NCI-H2171 (cell line): ENCODE results near the gene GPX3.

Experiments used
- DNase-seq: peaks from one replicate; lab custom pipeline; 2025; lab: John Stamatoyannopoulos, UW

The GPX3 gene

DNA sequence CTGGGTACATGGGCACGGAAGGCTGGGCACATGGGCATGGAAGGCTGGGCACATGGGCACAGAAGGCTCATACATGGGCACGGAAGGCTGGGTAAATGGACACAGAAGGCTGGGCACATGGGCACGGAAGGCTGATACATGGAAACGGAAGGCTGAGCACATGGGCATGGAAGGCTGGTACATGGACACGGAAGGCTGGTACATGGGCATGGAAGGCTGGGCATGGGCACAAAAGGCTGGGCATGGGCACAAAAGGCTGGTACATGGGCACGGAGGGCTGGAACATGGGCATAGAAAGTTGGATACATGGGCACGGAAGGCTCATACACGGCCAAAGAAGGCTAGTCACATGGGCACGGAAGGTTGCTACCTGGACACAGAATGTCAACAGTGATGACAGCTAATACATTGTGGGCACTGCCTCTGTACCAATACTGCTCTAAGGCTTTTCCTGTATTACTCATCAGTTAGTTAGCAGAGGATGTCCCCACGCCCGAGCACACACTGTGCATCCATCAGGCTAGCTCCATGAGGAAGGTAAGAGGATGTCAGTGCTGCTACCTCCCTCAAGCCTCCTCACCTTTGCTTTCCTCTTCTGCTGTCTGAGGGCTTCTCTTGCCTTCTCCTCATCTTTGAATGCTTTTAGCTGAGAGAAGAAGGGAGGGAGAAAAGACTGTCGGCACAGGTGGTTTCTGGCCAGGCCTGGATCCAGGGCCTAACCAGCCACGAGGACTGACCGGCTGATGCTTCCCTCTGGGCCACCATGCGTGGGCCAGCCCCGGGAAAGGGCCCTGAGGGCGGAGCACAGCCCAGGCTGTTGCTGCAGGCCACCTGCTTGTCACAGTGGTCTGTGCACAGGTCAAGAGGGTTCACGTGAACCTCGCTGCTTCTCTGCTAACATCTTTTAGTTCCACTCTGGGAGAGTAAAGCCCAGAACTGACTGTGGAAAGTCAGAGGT lies 14.3 kb downstream of the GPX3 start:
- no peak for DNase-seq

DNA sequence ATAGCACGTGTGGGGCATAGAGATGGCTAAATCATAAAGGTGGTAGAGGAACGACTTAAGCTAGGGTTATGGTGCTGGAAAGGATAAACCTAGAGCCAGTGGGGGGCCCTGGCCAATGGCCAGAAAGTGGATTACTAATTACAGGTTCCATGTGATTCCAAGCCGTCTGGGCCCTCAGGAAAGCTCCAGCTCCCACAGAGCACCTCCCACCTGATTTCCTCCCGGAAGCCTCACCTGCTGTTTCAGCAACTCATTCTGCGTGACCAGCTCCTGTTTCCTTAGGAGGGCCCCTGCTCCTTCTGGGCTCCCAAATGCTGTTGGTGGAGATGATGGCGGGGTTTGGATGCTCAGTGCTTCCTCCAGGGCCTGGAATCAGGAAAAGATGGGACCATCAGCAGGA lies 16.2 kb downstream of the GPX3 start:
- peak; percentile 28 for DNase-seq

DNA sequence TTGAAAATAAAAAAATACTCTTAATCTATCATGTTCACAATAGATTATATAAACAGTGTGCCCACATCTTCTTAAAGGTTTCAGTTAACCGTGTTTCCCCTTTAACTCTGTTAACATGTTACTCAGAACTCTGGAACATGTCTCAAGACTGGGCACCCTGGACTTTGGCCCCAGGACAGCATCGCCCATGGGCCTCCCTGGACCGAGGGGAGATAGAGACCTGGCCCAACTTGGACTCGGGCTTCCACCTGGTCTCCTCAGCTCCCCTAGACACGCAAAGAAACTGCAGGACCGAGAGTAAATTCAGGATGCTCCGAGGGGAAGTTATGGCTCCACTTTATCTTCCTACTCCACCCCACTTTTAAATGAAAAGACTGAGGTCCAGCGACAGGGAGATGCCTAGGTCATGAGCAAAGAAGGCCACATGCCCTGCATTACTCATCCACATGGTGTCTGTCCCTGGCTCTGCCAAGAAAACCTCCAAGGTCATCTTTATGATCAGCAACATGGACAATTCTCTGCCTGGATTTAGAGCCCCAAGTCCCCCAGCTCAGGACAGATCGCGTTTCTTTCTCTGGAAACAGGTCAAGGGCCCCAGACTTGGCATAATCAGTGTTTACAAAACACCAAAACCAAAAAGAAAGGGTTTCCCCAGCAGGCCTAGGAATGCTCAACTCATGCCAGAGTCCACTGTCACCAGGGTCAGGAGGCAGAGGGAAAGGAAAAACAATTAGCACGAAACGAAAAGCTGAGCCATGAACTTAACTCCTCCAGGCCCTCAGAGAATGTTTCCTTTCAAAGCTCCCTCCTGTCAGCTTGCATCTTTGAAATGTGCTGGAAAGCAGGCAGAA lies 17.4 kb downstream of the GPX3 start:
- DNase-seq, result no peak

DNA sequence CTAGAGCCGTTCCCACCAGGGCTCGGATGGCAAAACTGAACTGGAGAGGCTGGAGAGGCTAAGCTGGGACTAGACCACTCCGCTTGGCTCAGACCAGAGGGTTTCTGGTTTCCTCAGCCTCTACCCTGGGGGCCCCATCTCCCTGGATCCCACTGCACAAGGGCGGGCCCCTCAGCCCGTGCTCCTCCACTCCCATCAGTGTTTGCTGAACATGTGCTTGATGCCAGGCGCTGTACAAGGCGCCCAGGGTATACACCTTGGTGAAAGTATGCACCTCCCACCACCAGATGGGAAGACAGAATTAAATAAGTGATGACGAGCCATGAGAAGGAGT lies 18.0 kb downstream of the GPX3 start:
- no peak for DNase-seq

GRCh38 chr5:151038801-151039238 lies 18.4 kb downstream of the GPX3 start:
- no peak for DNase-seq

DNA sequence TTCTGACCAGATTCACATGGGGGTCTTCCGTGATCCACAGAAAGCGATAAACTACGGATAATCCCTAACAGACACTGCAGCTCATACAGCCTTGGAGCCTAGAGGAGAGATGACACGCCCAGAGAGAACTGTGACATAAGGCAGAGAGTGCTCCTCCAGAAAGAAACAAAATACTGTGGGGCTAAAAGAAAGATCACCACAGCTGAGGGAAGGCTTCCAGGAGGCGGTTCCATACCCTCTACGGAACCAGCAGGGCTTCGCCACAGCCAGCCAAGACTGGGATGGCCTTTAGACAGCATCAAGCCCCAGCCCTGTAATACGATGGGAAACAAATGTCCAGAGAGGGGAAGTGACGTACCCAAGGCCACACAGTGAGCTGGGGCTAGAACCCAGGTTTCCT lies 19.3 kb downstream of the GPX3 start:
- no peak for DNase-seq

DNA sequence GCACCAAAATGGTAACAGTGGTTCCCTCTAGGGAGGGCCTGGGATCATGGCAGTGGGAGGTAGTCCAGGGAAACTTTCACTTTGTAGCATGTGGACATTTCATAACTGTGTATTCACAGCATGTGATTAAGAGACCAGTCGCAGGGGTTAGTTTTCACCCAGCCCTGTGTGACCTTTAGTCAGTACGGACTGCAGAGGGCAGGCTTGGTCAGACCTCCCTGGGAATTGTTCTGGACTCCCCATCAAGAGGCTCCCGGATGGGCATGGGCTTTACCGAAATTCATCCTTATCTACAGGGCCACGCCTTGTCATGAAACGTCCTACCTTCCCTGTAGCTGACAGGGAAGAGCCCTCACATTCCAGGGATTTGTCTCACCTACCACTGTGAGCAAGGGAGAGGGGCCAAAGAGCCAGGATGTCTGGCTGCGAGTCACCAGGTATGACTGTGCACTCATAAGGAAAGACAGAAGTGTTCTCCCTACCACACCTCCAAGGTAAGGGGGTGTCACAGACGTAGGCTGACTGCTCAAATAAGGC lies 19.9 kb downstream of the GPX3 start:
- no peak for DNase-seq

DNA sequence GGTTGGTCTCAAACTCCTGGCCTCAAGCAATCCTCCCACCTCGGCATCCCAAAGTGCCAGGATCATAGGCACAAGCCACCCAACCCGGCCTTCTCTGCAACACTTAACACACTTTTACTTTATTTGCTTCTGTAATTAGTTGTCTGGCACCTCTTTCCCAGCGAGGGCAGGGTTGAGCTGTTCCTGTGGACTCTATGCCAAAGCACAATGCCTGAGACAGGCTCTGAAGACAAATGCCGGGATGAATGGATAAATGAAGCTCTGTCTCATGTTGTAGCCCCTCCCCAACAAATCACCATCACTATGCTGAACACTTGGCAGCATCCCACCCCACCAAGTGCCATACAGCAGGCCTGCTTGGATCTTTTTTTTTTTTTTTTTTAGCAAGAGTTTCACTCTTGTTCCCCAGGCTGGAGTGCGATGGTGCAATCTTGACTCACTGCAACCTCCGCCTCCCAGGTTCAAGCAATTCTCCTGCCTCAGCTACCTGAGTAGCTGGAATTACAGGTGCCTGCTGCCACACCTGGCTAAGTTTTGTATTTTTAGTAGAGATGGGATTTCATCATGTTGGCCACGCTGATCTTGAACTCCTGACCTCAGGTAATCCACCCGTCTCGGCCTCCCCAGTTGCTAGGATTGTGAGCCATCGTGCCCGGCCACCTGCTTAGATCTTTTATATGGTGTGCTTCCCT lies 21.3 kb downstream of the GPX3 start:
- no peak for DNase-seq

- DNase-seq, result no peak
These were observed 22.2 kb downstream of the GPX3 start for GRCh38 chr5:151042453-151043093.

GRCh38 chr5:151047814-151048425 lies 27.5 kb downstream of the GPX3 start:
- DNase-seq, result no peak

GRCh38 chr5:151048526-151048925 lies 28.1 kb downstream of the GPX3 start:
- no peak for DNase-seq

GRCh38 chr5:151051066-151051930 lies 30.9 kb downstream of the GPX3 start:
- no peak for DNase-seq

DNA sequence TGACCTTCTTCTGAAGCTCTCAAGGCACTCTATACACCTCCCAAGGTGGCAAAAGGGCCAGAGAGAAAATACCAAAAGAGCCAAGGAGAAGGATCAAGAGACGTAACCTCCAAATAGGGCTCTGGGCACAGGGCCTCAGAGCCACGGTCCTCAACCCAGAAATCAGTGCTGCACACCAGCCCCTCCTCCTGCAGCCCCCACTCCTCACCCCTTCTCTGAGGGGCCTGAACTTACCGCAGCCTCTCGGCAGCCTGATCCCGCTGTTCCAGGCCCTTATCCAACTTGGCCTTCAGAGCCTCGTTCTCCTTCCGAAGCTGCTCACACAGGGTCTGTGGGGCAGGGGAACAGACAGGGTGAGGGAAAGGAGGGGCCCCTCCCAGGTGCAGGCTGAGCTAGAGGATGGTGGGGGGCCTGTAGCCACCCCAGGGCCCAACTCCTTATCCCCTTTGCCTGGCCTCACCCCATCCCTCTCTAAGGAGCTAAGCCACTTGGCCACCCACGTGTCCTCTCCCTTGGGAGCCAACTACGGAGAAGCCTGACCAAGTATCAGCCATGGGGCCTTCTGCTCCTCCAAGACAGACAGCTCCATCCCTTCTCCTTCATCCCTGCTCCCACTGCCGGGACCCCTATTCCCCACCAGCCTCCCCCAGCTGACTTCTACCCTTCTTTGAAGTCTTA lies 31.7 kb downstream of the GPX3 start:
- no peak for DNase-seq

- DNase-seq, result no peak
These were observed 32.4 kb downstream of the GPX3 start for GRCh38 chr5:151052836-151053235.

DNA sequence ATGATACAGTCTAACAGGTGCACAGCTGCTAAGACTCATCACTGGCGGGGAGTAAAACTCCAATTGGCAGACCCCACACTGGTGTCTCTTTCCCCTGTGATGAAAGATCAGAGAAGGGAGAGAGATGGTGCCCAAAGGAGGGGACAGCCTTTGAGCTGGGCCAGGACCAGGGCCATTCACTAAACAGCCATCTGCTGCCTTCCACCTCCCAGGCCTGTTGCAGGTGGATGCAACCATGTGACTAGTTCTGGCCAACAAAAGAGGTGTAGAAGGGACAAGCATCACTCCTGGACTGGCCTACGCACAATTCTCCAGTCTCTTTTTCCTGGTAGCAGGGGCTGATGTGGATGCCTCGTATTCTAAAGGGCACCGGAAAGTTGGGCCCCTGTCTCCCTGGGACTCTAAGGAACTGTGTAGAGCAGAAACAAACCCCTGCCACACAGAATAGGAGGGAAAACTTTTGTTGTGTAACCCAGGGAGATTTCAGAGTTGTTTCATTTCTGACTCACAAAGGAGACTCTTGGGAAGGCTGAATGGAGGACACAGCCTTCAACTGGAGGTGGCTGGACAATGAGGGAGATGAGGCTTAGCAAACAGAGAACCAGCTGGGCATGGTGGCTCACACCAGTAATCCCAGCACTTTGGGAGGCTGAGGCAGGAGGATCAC lies 33.5 kb downstream of the GPX3 start:
- no peak for DNase-seq

- no peak for DNase-seq
These were observed 34.3 kb downstream of the GPX3 start for GRCh38 chr5:151054709-151055108.

DNA sequence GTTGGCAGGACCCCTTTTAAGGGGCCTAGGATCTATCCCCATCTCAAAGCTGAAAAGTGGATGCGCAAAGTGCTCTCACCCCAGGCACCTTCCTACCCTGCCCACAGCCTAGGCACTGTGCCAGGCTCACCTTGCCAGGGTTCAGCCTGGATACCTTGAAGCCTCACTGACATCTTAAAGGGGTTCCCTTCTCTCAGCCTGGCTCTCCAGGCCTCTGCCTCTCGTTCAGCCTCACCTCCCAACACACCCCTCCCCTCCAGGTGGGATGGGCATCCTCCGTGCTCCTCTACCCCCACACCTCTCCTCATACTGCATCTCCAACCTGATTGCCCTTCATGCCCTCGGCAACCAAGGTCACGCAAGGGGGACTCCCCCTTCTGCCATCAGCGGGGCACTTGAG lies 34.9 kb downstream of the GPX3 start:
- DNase-seq, result no peak

GRCh38 chr5:151056379-151057325 lies 36.3 kb downstream of the GPX3 start:
- DNase-seq, result no peak
